Parathyroid adenoma (tissue), 2 donors: ENCODE results near the gene RNF215.

Experiments used
- H2AFZ ChIP-seq: fragments of 300-600 bp; sonication (generic); one replicate; pipeline ENCODE4 v1.7.0; 2017; ENCODE audit warnings: antibody characterized with exemption, mild to moderate bottlenecking
- H3K27ac ChIP-seq: fragments of 300-600 bp; sonication (generic); one replicate; pipeline ENCODE4 v1.7.0; 2017
- H3K27me3 ChIP-seq: fragments of 300-600 bp; sonication (generic); one replicate; pipeline ENCODE4 v1.7.0; 2017; ENCODE audit warnings: low read length; ENCODE audit not compliant: control insufficient read depth, insufficient read depth
- H3K36me3 ChIP-seq: fragments of 300-600 bp; sonication (generic); one replicate; pipeline ENCODE4 v1.7.0; 2017; ENCODE audit warnings: low read length; ENCODE audit not compliant: control insufficient read depth, insufficient read depth
- H3K4me1 ChIP-seq: fragments of 300-600 bp; sonication (generic); one replicate; pipeline ENCODE4 v1.7.0; 2017; ENCODE audit warnings: control low read depth
- H3K4me2 ChIP-seq: fragments of 300-600 bp; sonication (generic); one replicate; pipeline ENCODE4 v1.7.0; 2017; ENCODE audit warnings: low read length
- H3K4me3 ChIP-seq: fragments of 300-600 bp; sonication (generic); one replicate; pipeline ENCODE4 v1.7.0; 2017; ENCODE audit warnings: low read depth, low read length
- H3K79me2 ChIP-seq: fragments of 300-600 bp; sonication (generic); one replicate; pipeline ENCODE4 v1.7.0; 2017; ENCODE audit warnings: control low read depth
- H3K9ac ChIP-seq: fragments of 300-600 bp; sonication (generic); one replicate; pipeline ENCODE4 v1.7.0; 2017; ENCODE audit warnings: mild to moderate bottlenecking
- H3K9me3 ChIP-seq: fragments of 300-600 bp; sonication (generic); one replicate; pipeline ENCODE4 v1.7.0; 2017; ENCODE audit warnings: low read length; ENCODE audit not compliant: control insufficient read depth
- CTCF ChIP-seq: fragments of 300-600 bp; sonication (generic); IDR thresholded peaks from one replicate; pipeline ENCODE4 v1.7.0; 2017; ENCODE audit warnings: antibody characterized with exemption, mild to moderate bottlenecking
- donor health status: primary hyperparathyroidism.

The RNF215 gene

GRCh38 chr22:30348404-30348803 is 38.8 kb downstream of the RNF215 start:
- Histone ChIP-seq H3K4me1 (no peaks in the 10 kb centered on the region), H2AFZ (no peak overlapping the region), H3K27me3 (no peaks in the 10 kb centered on the region), H3K36me3 (no peaks in the 10 kb centered on the region), H3K4me2 (no peak overlapping the region), H3K4me3 (no peak overlapping the region), H3K27ac (no peak overlapping the region), H3K79me2 (peaks cover 7% of the 10 kb centered on the region), H3K9me3 (no peaks in the 10 kb centered on the region), H3K9ac (no peak overlapping the region)
- TF ChIP-seq CTCF: no peak

- TF ChIP-seq CTCF: no peak
Observed at GRCh38 chr22:30347255-30347892, 39.8 kb downstream of the RNF215 start.

GRCh38 chr22:30344447-30345200 is 42.6 kb downstream of the RNF215 start:
- Histone ChIP-seq H3K79me2 (peaks cover 7% of the 10 kb centered on the region), H3K4me3 (no peak overlapping the region), H3K9ac (no peak overlapping the region), H2AFZ (no peak overlapping the region), H3K36me3 (no peaks in the 10 kb centered on the region), H3K9me3 (no peaks in the 10 kb centered on the region), H3K4me1 (no peaks in the 10 kb centered on the region), H3K4me2 (no peak overlapping the region), H3K27ac (no peak overlapping the region), H3K27me3 (no peaks in the 10 kb centered on the region)
- TF ChIP-seq CTCF: no peak

More at GRCh38 chr22:30347255-30347892, 39.8 kb downstream of the RNF215 start:
- no peaks in the 10 kb centered on the region for H3K27me3 ChIP-seq
- H3K27ac ChIP-seq: no peak overlapping the region
- no peak overlapping the region for H2AFZ ChIP-seq
- H3K9ac ChIP-seq: no peak overlapping the region
- H3K4me1 ChIP-seq: no peaks in the 10 kb centered on the region
- no peaks in the 10 kb centered on the region for H3K36me3 ChIP-seq
- no peaks in the 10 kb centered on the region for H3K9me3 ChIP-seq
- peaks cover 7% of the 10 kb centered on the region for H3K79me2 ChIP-seq
- no peak overlapping the region for H3K4me3 ChIP-seq
- H3K4me2 ChIP-seq: no peak overlapping the region

- Histone ChIP-seq H3K79me2 (no peaks in the 10 kb centered on the region), H3K4me3 (no peak overlapping the region), H3K9ac (no peak overlapping the region), H3K27ac (no peak overlapping the region), H2AFZ (no peak overlapping the region), H3K4me2 (no peak overlapping the region), H3K27me3 (no peaks in the 10 kb centered on the region), H3K36me3 (no peaks in the 10 kb centered on the region), H3K9me3 (no peaks in the 10 kb centered on the region), H3K4me1 (no peaks in the 10 kb centered on the region)
- TF ChIP-seq CTCF: no peak
Observed at GRCh38 chr22:30340911-30341685, 46.1 kb downstream of the RNF215 start.
